ENCODE results near the gene IFIT1. TPM values are rescaled to one million over a fixed set of nuclear protein-coding genes. Genes with fewer than 3 reads are reported as not detected.
"Not testable (repeated sequence)": the region's sequence is repeated elsewhere in the genome, so short reads cannot be mapped to it uniquely, and the experiment has no call there.

IFIT1 gene
- total RNA-seq, 3 donors from 2014 or later = 6.2 to 21.5 (median 8.3) TPM

GRCh38 chr10:89410551-89410950 is 18.1 kb downstream of the IFIT1 start:
- intact Hi-C loops (cut with DNase I, micrococcal nuclease) = loop anchor here in 1 of 2 donors (10.0 kb wide), 1 partner anchor 156 kb away; the partner anchor contains the start of gene LIPA
- not testable (repeated sequence) for H3K36me3 ChIP-seq (ENCODE audit: low read depth); DNase-seq; ATAC-seq; H3K9me3 ChIP-seq; H3K4me3 ChIP-seq; H3K4me1 ChIP-seq (ENCODE audit: low read depth)

GRCh38 chr10:89411135-89411534 is 18.7 kb downstream of the IFIT1 start:
- DNase-seq; H3K4me1 ChIP-seq (ENCODE audit: low read depth); ATAC-seq; H3K4me3 ChIP-seq; H3K36me3 ChIP-seq (ENCODE audit: low read depth); H3K9me3 ChIP-seq: not testable (repeated sequence)
- intact Hi-C loops (cut with DNase I, micrococcal nuclease) = loop anchor here in 1 of 2 donors (10.0 kb wide), 1 partner anchor 156 kb away; the partner anchor contains the start of gene LIPA

- H3K36me3 ChIP-seq (ENCODE audit: low read depth); H3K4me1 ChIP-seq (ENCODE audit: low read depth); ATAC-seq; DNase-seq; H3K4me3 ChIP-seq; H3K9me3 ChIP-seq: not testable (repeated sequence)
- intact Hi-C loops (cut with DNase I, micrococcal nuclease) = loop anchor here in 1 of 2 donors (10.0 kb wide), 1 partner anchor 157 kb away; the partner anchor contains the start of gene LIPA
Measured at GRCh38 chr10:89412276-89412675, 19.9 kb downstream of the IFIT1 start.

GRCh38 chr10:89413398-89413912 is 21.0 kb downstream of the IFIT1 start:
- Histone ChIP-seq H3K4me3 (no peak overlapping the region), H3K9me3 (no peaks in the 10 kb centered on the region), H3K4me1 (ENCODE audit: low read depth) (peaks cover 7% of the 10 kb centered on the region), H3K36me3 (ENCODE audit: low read depth) (no peaks in the 10 kb centered on the region)
- no peak for TF ChIP-seq CTCF (IDR thresholded peaks at IDR 0.05)
- no peak for DNase-seq
- no peak for ATAC-seq
- intact Hi-C loops (cut with DNase I, micrococcal nuclease) = loop anchor here in 1 of 2 donors (10.0 kb wide), 1 partner anchor 159 kb away; the partner anchor contains the start of gene LIPA

- H3K36me3 ChIP-seq (ENCODE audit: low read depth) = no peaks in the 10 kb centered on the region
- DNase-seq (peak; percentile 74 to 85 (median 83)), ATAC-seq (peak; percentile 91)
- peaks cover 14% of the 10 kb centered on the region for H3K4me1 ChIP-seq (ENCODE audit: low read depth)
- peak within 1 kb of the TSS; percentile 35 for H3K4me3 ChIP-seq
- TF ChIP-seq CTCF (IDR thresholded peaks at IDR 0.05) = no peak
- intact Hi-C loops (cut with DNase I, micrococcal nuclease) = loop anchor here in 1 of 2 donors (10.0 kb wide), 1 partner anchor 160 kb away; the partner anchor contains the start of gene LIPA
- no peaks in the 10 kb centered on the region for H3K9me3 ChIP-seq
Measured at GRCh38 chr10:89414146-89414878, 21.9 kb downstream of the IFIT1 start, which contains the start of gene IFIT5. TSS of gene IFIT5 (plus strand) at chr10:89414568. CDS start at chr10:89414799, 231 bp downstream.

- TF ChIP-seq CTCF (IDR thresholded peaks at IDR 0.05) = no peak
- peak; percentile 75 for ATAC-seq
- peaks cover 19% of the 10 kb centered on the region for H3K4me1 ChIP-seq (ENCODE audit: low read depth)
Measured at GRCh38 chr10:89414879-89415821, 22.7 kb downstream of the IFIT1 start.

More at GRCh38 chr10:89414879-89415821, 22.7 kb downstream of the IFIT1 start:
- intact Hi-C loops (cut with DNase I, micrococcal nuclease) = loop anchor here in 1 of 2 donors (10.0 kb wide), 1 partner anchor 160 kb away; the partner anchor contains the start of gene LIPA
- peak in 2 of 3 donors; percentile 51 to 65 for DNase-seq
- Histone ChIP-seq H3K4me3 (peak overlapping the region; percentile 35), H3K9me3 (no peaks in the 10 kb centered on the region), H3K36me3 (ENCODE audit: low read depth) (no peaks in the 10 kb centered on the region)

All from mucosa of descending colon (tissue), 3 donors.